Fibroblast of lung (primary cell): Measurements from ENCODE around the gene TAS1R3. TPM values are rescaled to one million over a fixed set of nuclear protein-coding genes. Genes with fewer than 3 reads are reported as not detected.

Experiments used
- DNase-seq, 2 donors: peaks; one replicate each; pipeline versions ENCODE4 v3.0.0 to v3.0.0-alpha.2; 2010; ENCODE audit warnings: low read depth in 2 of 2
- H2AFZ ChIP-seq: 2 replicates; pipeline ENCODE4 v1.5.1; 2012; ENCODE audit warnings: low read length, control low read depth, inconsistent platforms
- H3K27ac ChIP-seq: 2 replicates; pipeline ENCODE4 v1.5.1; 2011; ENCODE audit warnings: low read length, control low read depth; ENCODE audit not compliant: insufficient read depth
- H3K27me3 ChIP-seq: 2 replicates; pipeline ENCODE4 v1.5.1; 2011; ENCODE audit warnings: mild to moderate bottlenecking, low read length; ENCODE audit not compliant: control insufficient read depth, insufficient read depth
- H3K36me3 ChIP-seq: 2 replicates; pipeline ENCODE4 v1.5.1; 2011; ENCODE audit warnings: low read length; ENCODE audit not compliant: control insufficient read depth, insufficient read depth
- H3K4me1 ChIP-seq: 2 replicates; pipeline ENCODE4 v1.5.1; 2011; ENCODE audit warnings: low read length; ENCODE audit not compliant: control insufficient read depth, insufficient read depth; ENCODE audit errors: extremely low read depth
- H3K4me2 ChIP-seq: 2 replicates; pipeline ENCODE4 v1.5.1; 2011; ENCODE audit warnings: low read length, control low read depth; ENCODE audit not compliant: insufficient read depth; ENCODE audit errors: extremely low read depth
- H3K4me3 ChIP-seq, 4 experiments: fragments of 200-600 bp in 1 of 4; sonication (generic) in 1 of 4; replicated peaks in 1 of 4; 2 replicates each; pipeline ENCODE4 v1.5.1; 2011 to 2016; ENCODE audit warnings: low read length in 4 of 4, low read depth in 3 of 4, mild to moderate bottlenecking in 3 of 4, control low read depth in 2 of 4, inconsistent platforms in 1 of 4, mixed read lengths in 1 of 4; ENCODE audit not compliant: insufficient read depth in 1 of 4; ENCODE audit errors: control extremely low read depth in 1 of 4
- H3K79me2 ChIP-seq: 2 replicates; pipeline ENCODE4 v1.5.1; 2012; ENCODE audit warnings: mild to moderate bottlenecking, low read length, inconsistent platforms; ENCODE audit not compliant: control insufficient read depth, insufficient read depth
- H3K9ac ChIP-seq: 2 replicates; pipeline ENCODE4 v1.5.1; 2011; ENCODE audit warnings: mild to moderate bottlenecking, low read length, control low read depth; ENCODE audit not compliant: insufficient read depth
- H3K9me3 ChIP-seq: 2 replicates; pipeline ENCODE4 v1.5.1; 2012; ENCODE audit warnings: low read depth, low read length; ENCODE audit not compliant: control insufficient read depth, insufficient read depth
- H4K20me1 ChIP-seq: 2 replicates; pipeline ENCODE4 v1.5.1; 2011; ENCODE audit warnings: low read length; ENCODE audit not compliant: control insufficient read depth, insufficient read depth; ENCODE audit errors: extremely low read depth
- EZH2 ChIP-seq: IDR thresholded peaks from 2 replicates; pipeline ENCODE4 v1.5.1; 2012; ENCODE audit warnings: low read length, control low read depth, mild to moderate bottlenecking; ENCODE audit errors: missing control alignments
- polyA plus RNA-seq, 2 donors: library from polyadenylated mRNA; depleted of rRNA in 1 of 2; stranded (reverse) in 1 of 2; unstranded in 1 of 2; fragments of >200 nt; gene quantifications; 2 replicates each; pipeline ENCODE4 v1.2.1, GENCODE V29; 2011 to 2012; ENCODE audit warnings: missing spikeins in 1 of 2
- total RNA-seq: library from RNA; depleted of rRNA; stranded (reverse); fragments of >200 nt; gene quantifications from 2 replicates; pipeline ENCODE4 v1.2.1, GENCODE V29; 2014
- TF ChIP-seq, protein P1 (sequence below), 2 donors: IDR thresholded peaks in 1 of 2; conservative IDR thresholded peaks in 1 of 2; 1 replicate in 1 of 2; 2 replicates in 1 of 2; pipeline ENCODE4 v1.5.1; 2011 to 2012; ENCODE audit warnings: low read length in 2 of 2, control low read depth in 1 of 2, inconsistent platforms in 1 of 2, low read depth in 1 of 2, mild to moderate bottlenecking in 1 of 2

TAS1R3 gene
- total and polyA plus RNA-seq, 2 donors (not counting 1 experiment from before 2014, with no cell fraction given): 0.02 to 0.17 TPM

GRCh38 chr1:1293263-1294249 is 37.5 kb upstream of the TAS1R3 start:
- H3K9ac ChIP-seq: no peak overlapping the region
- no peak overlapping the region for H2AFZ ChIP-seq
- no peak for DNase-seq
- no peak overlapping the region for H3K27ac ChIP-seq
- no peaks in the 10 kb centered on the region for H4K20me1 ChIP-seq
- H3K79me2 ChIP-seq: no peaks in the 10 kb centered on the region
- peaks cover 29% of the 10 kb centered on the region for H3K36me3 ChIP-seq
- H3K9me3 ChIP-seq: no peaks in the 10 kb centered on the region
- TF ChIP-seq, protein P1, sequence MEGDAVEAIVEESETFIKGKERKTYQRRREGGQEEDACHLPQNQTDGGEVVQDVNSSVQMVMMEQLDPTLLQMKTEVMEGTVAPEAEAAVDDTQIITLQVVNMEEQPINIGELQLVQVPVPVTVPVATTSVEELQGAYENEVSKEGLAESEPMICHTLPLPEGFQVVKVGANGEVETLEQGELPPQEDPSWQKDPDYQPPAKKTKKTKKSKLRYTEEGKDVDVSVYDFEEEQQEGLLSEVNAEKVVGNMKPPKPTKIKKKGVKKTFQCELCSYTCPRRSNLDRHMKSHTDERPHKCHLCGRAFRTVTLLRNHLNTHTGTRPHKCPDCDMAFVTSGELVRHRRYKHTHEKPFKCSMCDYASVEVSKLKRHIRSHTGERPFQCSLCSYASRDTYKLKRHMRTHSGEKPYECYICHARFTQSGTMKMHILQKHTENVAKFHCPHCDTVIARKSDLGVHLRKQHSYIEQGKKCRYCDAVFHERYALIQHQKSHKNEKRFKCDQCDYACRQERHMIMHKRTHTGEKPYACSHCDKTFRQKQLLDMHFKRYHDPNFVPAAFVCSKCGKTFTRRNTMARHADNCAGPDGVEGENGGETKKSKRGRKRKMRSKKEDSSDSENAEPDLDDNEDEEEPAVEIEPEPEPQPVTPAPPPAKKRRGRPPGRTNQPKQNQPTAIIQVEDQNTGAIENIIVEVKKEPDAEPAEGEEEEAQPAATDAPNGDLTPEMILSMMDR (conservative IDR thresholded peaks at IDR 0.05 in 1 of 2, IDR thresholded peaks at IDR 0.05 in 1 of 2; ENCODE audit: low read depth in 1 of 2, low read length in 2 of 2): no peak
- no peak for TF ChIP-seq EZH2
- H3K4me3 ChIP-seq: no peak overlapping the region
- no peak overlapping the region for H3K4me2 ChIP-seq
- H3K27me3 ChIP-seq: no peaks in the 10 kb centered on the region
- H3K4me1 ChIP-seq: no peaks in the 10 kb centered on the region

- Histone ChIP-seq H3K9ac (no peak overlapping the region), H3K36me3 (peaks cover 29% of the 10 kb centered on the region), H3K4me3 (no peak overlapping the region), H3K27me3 (no peaks in the 10 kb centered on the region), H3K27ac (no peak overlapping the region), H3K4me1 (no peaks in the 10 kb centered on the region), H3K9me3 (no peaks in the 10 kb centered on the region), H3K79me2 (no peaks in the 10 kb centered on the region), H4K20me1 (no peaks in the 10 kb centered on the region), H2AFZ (no peak overlapping the region), H3K4me2 (no peak overlapping the region)
- TF ChIP-seq, protein P1 (conservative IDR thresholded peaks at IDR 0.05 in 1 of 2, IDR thresholded peaks at IDR 0.05 in 1 of 2; ENCODE audit: low read depth in 1 of 2, low read length in 2 of 2): no peak
- no peak for TF ChIP-seq EZH2
- no peak for DNase-seq
Measured at GRCh38 chr1:1294250-1294890, 36.7 kb upstream of the TAS1R3 start.

- no peak overlapping the region for H2AFZ ChIP-seq
- H3K27me3 ChIP-seq: no peaks in the 10 kb centered on the region
Measured at GRCh38 chr1:1295154-1295923, 35.7 kb upstream of the TAS1R3 start.

More at GRCh38 chr1:1295154-1295923, 35.7 kb upstream of the TAS1R3 start:
- no peak for DNase-seq
- H3K4me2 ChIP-seq: no peak overlapping the region
- peaks cover 35% of the 10 kb centered on the region for H3K36me3 ChIP-seq
- H3K4me1 ChIP-seq: no peaks in the 10 kb centered on the region
- H4K20me1 ChIP-seq: no peaks in the 10 kb centered on the region
- H3K79me2 ChIP-seq: no peaks in the 10 kb centered on the region
- TF ChIP-seq, protein P1 (conservative IDR thresholded peaks at IDR 0.05 in 1 of 2, IDR thresholded peaks at IDR 0.05 in 1 of 2; ENCODE audit: low read depth in 1 of 2, low read length in 2 of 2): no peak
- TF ChIP-seq EZH2: no peak
- no peak overlapping the region for H3K27ac ChIP-seq
- H3K9ac ChIP-seq: no peak overlapping the region
- H3K4me3 ChIP-seq: no peak overlapping the region
- no peaks in the 10 kb centered on the region for H3K9me3 ChIP-seq
